SK-N-SH (cell line): Measurements from ENCODE around the gene PRKCG.

Source experiments
- CTCF ChIP-seq: fragments of 200-600 bp; sonication (generic); IDR thresholded peaks from 2 replicates; pipeline ENCODE4 v1.6.1; 2017; ENCODE audit warnings: antibody characterized with exemption, mild to moderate bottlenecking, moderate library complexity
- EP300 ChIP-seq, 2 experiments: IDR thresholded peaks; 2 replicates each; pipeline versions ENCODE4 v1.4.0 to v1.6.1; 2012; ENCODE audit warnings: borderline replicate concordance in 1 of 2, low read depth in 1 of 2, low read length in 1 of 2
- EZH2phosphoT487 ChIP-seq: fragments of 200-600 bp; sonication (generic); IDR thresholded peaks from 2 replicates; pipeline ENCODE4 v1.6.1; 2017; ENCODE audit warnings: low read depth, mixed run types, mild to moderate bottlenecking, antibody characterized with exemption, moderate library complexity, borderline replicate concordance
- FOSL2 ChIP-seq: IDR thresholded peaks from 2 replicates; pipeline ENCODE4 v1.4.0; 2012; ENCODE audit warnings: low read depth, mild to moderate bottlenecking, moderate library complexity, borderline replicate concordance
- FOXM1 ChIP-seq: IDR thresholded peaks from 2 replicates; pipeline ENCODE4 v1.4.0; 2012; ENCODE audit warnings: low read depth, mild to moderate bottlenecking
- NRF1 ChIP-seq: IDR thresholded peaks from 2 replicates; pipeline ENCODE4 v1.6.1; 2012; ENCODE audit warnings: low read depth, mild to moderate bottlenecking, low read length
- RAD21 ChIP-seq: IDR thresholded peaks from 2 replicates; pipeline ENCODE4 v1.6.1; 2012; ENCODE audit warnings: mild to moderate bottlenecking, low read length
- REST ChIP-seq: IDR thresholded peaks from 2 replicates; pipeline ENCODE4 v1.6.1; 2012; ENCODE audit warnings: mild to moderate bottlenecking, low read depth, low read length, moderate library complexity
- SIN3A ChIP-seq: IDR thresholded peaks from 2 replicates; pipeline ENCODE4 v1.6.1; 2012; ENCODE audit warnings: low read depth, mild to moderate bottlenecking, low read length, moderate library complexity, borderline replicate concordance
- SMC3 ChIP-seq: IDR thresholded peaks from 2 replicates; pipeline ENCODE4 v1.6.1; 2012; ENCODE audit warnings: low read depth, low read length, improper control_type of control experiment
- TAF1 ChIP-seq: IDR thresholded peaks from 2 replicates; pipeline ENCODE4 v1.6.1; 2012; ENCODE audit warnings: low read depth, mild to moderate bottlenecking, low read length, moderate library complexity, borderline replicate concordance
- TEAD4 ChIP-seq: IDR thresholded peaks from 2 replicates; pipeline ENCODE4 v1.4.0; 2012; ENCODE audit warnings: mild to moderate bottlenecking, borderline replicate concordance; ENCODE audit not compliant: insufficient read depth
- ZBTB33 ChIP-seq: IDR thresholded peaks from 2 replicates; pipeline ENCODE4 v1.4.0; 2012; ENCODE audit warnings: low read depth, borderline replicate concordance
- TF ChIP-seq, protein P1 (sequence below): IDR thresholded peaks from 2 replicates; pipeline ENCODE4 v1.4.0; 2012; ENCODE audit warnings: low read depth

- TF ChIP-seq CTCF (no peak), SMC3 (no peak), SIN3A (peak; percentile 48; the same call in 1 of the 2 replicates), NRF1 (no peak), ZBTB33 (no peak), REST (no peak), TEAD4 (no peak), EP300 (IDR thresholded peaks at IDR 0.05; ENCODE audit: borderline replicate concordance in 1 of 2, low read depth in 1 of 2, low read length in 1 of 2) (no peak), FOSL2 (no peak), FOXM1 (no peak), EZH2phosphoT487 (no peak), TAF1 (peak; percentile 49; the same call in 1 of the 2 replicates), RAD21 (no peak)
- TF ChIP-seq, protein P1, sequence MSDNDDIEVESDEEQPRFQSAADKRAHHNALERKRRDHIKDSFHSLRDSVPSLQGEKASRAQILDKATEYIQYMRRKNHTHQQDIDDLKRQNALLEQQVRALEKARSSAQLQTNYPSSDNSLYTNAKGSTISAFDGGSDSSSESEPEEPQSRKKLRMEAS = no peak
These were observed 14.5 kb upstream of the PRKCG start, which contains the start of gene MYADM for GRCh38 chr19:53867225-53868090.
